Panc1 (cell line): ENCODE results near the gene SLC35D3.

Source experiments
- CTCF ChIP-seq: fragments of 450-650 bp; IDR thresholded peaks from 2 replicates; pipeline ENCODE4 v1.5.1; 2017; ENCODE audit warnings: mild to moderate bottlenecking
- POLR2AphosphoS5 ChIP-seq: IDR thresholded peaks from 2 replicates; pipeline ENCODE4 v1.6.1; 2012; ENCODE audit warnings: mild to moderate bottlenecking, low read depth, low read length, moderate library complexity
- SIN3A ChIP-seq: IDR thresholded peaks from 2 replicates; pipeline ENCODE4 v1.6.1; 2012; ENCODE audit warnings: low read depth, mild to moderate bottlenecking, low read length, moderate library complexity, borderline replicate concordance; ENCODE audit not compliant: insufficient read depth

GRCh38 chr6:136895901-136896300, 26.2 kb upstream of the SLC35D3 start:
- TF ChIP-seq SIN3A (no peak), CTCF (no peak), POLR2AphosphoS5 (no peak)
